GM18498 (cell line): Measurements from ENCODE around the gene RAB3GAP1.
"Not testable (repeated sequence)": the region's sequence is repeated elsewhere in the genome, so short reads cannot be mapped to it uniquely, and the experiment has no call there.

Experiments
- ATAC-seq: cut with Tn5 transposase; IDR thresholded peaks from one replicate; pipeline ENCODE4 v1.9.1; 2021; ENCODE audit warnings: mild to moderate bottlenecking, moderate library complexity; ENCODE audit not compliant: unreplicated experiment

Gene RAB3GAP1

DNA sequence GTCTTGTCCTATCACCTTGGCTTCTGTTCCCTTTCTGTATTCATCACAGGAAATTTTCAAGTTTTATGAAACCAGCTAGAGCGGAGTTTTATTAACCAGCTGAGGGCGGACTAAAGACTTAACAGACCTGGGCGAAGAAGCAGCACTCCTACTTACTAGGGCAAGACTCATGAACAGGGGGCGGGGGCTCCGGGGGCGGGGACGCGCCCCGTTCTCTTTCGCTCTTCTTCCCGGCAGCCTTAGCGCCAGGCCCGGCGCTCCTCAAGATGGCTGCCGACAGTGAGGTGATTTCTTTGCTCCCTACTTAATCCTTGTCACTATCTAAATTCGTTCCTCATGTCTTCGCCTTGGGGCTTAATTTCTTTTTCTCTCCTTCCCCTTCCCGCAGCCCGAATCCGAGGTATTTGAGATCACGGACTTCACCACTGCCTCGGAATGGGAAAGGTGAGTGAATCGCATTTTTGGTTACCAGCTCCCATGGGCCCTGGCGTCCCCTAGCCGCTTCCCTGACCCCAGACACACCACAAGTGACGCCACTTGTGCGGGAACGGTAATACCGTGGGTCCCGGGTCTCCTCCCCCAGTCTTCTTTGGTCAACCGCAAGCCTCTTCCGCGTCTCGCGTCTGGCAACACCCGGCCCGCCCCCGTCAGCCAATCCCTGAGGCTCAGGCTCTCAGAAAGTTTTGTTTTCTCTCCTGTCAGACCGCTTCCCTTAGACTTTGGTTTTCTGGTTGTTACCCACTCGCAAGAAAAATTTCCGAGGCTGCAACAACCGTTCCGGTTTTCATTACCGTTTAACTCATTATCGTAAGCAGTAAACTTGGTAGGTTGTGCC is at the start of gene RAB3GAP1:
Gene RAB3GAP1 (plus strand): TSS at position 251 of the 835 bp plus-strand sequence. CDS start 16 bp downstream, at position 267.
- peak; percentile 86 for ATAC-seq

GRCh38 chr2:135002836-135003235 is 49.3 kb upstream of the RAB3GAP1 start:
- no peak for ATAC-seq

- peak; percentile 89 for ATAC-seq
Observed at GRCh38 chr2:135004005-135004746, 47.9 kb upstream of the RAB3GAP1 start.

- no peak for ATAC-seq
Observed at GRCh38 chr2:135005753-135006152, 46.3 kb upstream of the RAB3GAP1 start.

DNA sequence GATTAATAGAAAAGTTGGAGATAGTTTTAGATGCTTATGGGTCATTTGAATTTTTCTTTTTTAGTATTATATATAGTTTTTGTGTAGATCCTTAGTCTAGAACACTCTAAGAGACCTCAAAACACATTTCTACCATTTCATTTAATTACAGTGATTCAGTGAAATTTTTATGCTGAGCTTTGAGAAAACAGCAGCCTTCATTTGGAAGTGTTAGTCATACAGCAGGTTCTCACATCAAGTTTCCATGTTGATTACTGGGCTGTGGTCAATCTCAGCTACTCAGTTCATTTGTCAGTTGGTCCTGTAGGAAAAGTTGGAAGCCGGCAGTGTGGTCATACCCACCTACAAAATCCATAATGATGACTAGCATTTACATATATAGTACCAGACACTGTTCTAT is 42.8 kb upstream of the RAB3GAP1 start:
- no peak for ATAC-seq

- no peak for ATAC-seq
Observed at GRCh38 chr2:135010200-135010942, 41.7 kb upstream of the RAB3GAP1 start.

DNA sequence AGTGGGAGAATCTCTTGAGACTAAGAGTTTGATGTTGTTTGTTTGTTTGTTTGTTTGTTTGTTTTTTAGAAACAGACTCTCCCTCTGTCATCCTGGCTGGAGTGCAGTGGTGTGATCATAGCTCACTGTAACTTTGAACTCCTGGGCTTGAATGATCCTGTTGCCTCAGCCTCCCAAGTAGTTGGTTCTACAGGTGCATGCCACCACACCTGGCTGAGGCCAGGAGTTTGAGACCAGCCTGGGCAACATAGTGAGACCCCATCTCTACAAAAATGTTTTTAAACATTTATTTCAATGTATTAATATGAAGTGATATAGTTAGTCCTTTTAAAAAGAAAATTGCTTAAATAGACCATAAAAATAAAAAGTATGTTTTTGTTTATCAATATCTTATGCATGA is 40.5 kb upstream of the RAB3GAP1 start:
- no peak for ATAC-seq

GRCh38 chr2:135021618-135022017 is 30.5 kb upstream of the RAB3GAP1 start:
- ATAC-seq, result no peak

GRCh38 chr2:135022952-135023880 is 28.9 kb upstream of the RAB3GAP1 start:
- no peak for ATAC-seq

GRCh38 chr2:135023886-135024485 is 28.1 kb upstream of the RAB3GAP1 start:
- ATAC-seq, result no peak

DNA sequence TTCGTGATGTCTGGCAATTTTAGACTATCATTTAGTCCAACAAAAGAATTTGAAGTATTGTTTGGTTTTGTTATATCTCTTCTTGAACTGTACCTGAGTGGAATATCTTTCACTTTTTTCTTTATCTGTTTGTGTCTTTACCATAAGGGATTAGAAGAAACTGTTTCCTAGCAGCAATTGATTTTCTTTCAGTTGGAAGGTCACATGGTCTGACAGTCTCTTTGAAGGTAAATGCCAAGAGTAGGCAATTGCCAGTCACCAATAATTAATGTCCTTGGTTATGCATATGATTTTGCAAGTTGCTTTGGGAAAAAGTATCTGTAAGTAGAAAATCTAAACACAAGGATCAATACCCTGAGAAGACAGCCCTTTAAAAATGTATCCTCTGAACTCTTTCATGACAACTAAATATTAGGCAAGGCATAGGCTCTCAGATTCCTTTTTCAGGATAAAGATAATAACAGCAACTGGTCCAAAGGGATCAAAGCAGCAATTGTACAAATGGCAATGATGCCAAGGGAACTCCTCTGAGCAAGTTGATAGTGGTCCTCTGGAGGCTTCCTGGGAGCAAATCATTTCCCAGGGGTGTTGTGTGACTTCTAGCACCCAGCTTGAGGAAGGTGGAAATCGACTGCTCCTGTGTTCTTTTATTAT is 22.5 kb upstream of the RAB3GAP1 start:
- ATAC-seq, result no peak

GRCh38 chr2:135030826-135031225 is 21.3 kb upstream of the RAB3GAP1 start:
- no peak for ATAC-seq

DNA sequence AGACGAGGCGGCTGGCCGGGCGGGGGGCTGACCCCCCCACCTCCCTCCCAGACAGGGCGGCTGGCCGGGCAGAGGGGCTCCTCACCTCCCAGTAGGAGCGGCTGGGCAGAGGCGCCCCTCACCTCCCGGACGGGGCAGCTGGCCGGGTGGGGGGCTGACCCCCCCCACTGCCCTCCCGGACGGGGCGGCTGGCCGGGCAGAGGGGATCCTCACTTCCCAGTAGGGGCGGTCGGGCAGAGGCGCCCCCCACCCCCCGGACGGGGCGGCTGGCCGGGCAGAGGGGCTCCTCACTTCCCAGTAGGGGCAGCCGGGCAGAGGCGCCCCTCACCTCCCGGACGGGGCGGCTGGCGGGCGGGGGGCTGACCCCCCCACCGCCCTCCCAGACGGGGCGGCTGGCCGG is 18.9 kb upstream of the RAB3GAP1 start:
- ATAC-seq, result not testable (repeated sequence)

DNA sequence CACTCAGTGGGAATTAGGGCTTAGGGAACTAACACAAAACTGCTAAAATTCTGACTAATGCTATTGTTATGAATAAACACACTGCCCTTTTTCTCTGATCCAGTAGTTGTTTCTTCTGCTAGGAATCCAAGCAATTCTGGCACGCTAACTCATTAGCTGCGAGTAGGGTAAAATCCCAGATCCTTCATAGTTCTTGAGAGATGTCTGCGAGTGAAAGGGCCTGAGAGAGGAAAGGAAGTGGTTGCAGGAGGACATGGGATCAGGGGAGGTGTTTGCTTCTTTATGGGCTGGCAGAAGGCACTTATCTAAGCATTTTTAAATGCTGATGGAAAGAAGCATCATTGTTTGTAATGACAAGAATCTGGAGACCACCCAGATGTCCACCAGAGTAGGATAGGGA is 14.3 kb upstream of the RAB3GAP1 start:
- ATAC-seq, result no peak

DNA sequence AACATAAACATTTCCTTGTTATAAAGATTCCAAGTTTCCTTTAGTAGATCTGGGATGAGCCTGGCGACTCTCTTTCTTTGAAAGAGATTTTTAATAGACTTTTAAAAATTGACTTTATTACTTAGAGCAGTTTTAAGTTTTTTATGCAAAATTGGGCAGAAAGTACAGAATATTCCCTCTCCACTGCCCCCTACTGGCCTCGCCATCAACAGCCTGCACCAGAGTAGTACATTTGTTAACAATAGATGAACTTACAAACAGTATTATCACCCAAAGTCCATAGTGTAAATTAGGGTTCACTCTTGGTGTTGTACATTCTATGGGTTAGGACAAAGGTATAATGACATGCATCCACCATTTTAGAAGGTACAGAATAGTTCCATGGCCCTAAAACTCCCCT is 8.7 kb upstream of the RAB3GAP1 start:
- ATAC-seq, result no peak

GRCh38 chr2:135047300-135047699 is 4.8 kb upstream of the RAB3GAP1 start, which contains the start of gene MAP3K19:
Gene MAP3K19 (minus strand): TSS chr2:135047447. CDS start chr2:135024647, 22,800 bp downstream.
- ATAC-seq, result no peak

DNA sequence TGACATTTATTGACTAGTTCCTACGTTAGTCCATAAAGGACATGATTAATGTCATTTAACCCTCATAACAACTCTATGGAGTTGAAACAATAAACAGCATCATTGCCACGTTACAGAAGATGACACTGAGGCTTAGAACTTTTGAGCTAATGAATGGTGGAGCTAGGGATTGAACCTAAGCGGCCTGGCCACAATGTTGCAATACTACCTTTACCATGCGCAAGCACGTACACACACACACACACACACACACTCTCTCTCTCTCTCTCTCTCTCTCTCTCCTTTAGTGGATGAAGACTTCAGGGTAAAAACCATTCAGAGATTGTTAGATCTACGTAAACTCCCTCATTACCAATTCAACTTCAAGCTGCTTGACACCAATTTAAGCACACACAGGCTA is 4.0 kb upstream of the RAB3GAP1 start:
- ATAC-seq, result no peak

DNA sequence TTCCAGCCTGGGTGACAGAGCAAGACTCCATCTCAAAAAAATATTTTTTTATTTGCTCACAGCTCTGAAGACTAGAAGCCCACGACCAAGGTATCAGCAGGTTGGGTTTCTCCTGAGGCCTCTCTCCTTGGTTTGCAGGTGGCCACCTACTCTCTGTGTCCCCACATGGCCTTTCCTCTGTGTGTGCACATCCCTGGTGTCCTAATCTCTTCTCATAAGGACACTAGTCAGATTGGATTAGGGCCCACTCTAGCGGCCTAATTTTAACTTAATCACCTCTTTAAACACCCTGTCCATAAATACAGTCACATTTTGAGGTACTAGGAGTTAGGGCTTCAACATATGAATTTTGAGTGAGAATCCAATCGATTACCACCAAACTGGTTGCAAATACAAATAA is 2.0 kb upstream of the RAB3GAP1 start:
- no peak for ATAC-seq

- no peak for ATAC-seq
Observed at GRCh38 chr2:135050684-135051083, 1.4 kb upstream of the RAB3GAP1 start.
